Activated T-cell treated with anti-CD3 and anti-CD28 coated beads for 24 hours (primary cell): ENCODE results near the gene DDX31.
"Not testable (repeated sequence)": the region's sequence is repeated elsewhere in the genome, so short reads cannot be mapped to it uniquely, and the experiment has no call there.

Experiments used
- DNase-seq: peaks from one replicate; pipeline ENCODE4 v3.0.0-alpha.2; 2020; ENCODE audit warnings: low read depth

The DDX31 gene

DNA sequence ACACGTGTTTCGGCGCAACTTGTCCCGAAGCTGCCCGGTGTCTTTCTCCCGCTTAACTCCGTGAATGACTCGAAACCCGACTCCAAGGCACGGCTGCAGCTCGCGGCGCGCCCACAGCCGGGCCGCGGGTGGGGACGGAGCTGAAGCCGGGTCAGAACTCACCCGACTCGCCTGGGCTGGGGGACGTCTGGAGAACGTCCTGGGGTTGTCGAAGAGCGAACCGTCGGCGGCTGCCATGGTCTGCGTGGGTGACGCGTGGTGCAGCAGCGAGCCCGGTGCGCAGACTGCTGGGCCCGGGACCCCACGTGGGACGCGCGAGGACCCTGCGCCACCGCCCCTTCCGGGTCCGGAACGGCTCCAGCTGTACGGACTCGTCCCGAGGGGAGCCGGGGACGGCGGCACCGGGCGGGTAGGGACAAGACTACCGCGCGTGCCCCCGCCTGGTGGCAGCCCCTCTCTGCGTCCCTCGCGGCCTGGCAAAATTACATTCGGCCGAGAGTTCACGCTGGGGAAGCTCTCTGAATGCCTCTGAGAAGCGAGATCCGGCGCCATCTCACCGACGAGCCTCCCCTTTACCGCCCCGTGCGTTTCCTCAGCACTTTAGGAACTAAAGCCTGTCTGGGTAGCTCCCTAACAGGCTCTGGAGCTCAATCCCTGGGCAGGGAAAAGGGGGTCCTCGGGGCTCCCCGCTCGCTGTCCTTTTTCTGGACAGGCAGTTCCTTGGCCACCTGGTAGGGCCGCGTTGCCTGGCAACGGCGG lies at the start of gene DDX31:
Gene DDX31 (minus strand): TSS at position 286 of the 759 bp plus-strand sequence. CDS start 49 bp downstream, at position 237.
- DNase-seq: peak; percentile 81

DNA sequence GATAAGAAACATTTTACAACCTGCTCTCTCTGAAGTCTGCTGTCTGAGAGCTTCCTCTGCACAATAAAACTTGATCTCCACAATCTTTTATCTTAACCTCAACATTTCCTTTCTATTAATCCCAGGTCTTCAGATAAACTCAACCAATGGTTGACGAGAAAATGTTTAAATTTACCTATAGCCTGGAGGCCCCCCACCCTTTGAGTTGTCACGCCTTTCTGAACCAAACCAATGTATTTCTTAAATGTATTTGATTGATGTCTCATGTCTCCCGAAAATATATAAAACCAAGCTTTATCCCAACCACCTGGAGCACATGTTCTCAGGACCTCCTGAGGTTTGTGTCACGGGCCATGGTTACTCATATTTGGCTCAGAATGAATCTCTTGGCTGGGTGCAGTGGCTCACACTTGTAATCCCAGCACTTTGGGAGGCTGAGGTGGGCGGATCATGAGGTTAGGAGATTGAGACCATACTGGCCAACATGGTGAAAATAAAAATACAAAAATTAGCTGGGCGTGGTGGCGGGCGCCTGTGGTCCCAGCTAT lies 48.7 kb upstream of the DDX31 start:
- not testable (repeated sequence) for DNase-seq

DNA sequence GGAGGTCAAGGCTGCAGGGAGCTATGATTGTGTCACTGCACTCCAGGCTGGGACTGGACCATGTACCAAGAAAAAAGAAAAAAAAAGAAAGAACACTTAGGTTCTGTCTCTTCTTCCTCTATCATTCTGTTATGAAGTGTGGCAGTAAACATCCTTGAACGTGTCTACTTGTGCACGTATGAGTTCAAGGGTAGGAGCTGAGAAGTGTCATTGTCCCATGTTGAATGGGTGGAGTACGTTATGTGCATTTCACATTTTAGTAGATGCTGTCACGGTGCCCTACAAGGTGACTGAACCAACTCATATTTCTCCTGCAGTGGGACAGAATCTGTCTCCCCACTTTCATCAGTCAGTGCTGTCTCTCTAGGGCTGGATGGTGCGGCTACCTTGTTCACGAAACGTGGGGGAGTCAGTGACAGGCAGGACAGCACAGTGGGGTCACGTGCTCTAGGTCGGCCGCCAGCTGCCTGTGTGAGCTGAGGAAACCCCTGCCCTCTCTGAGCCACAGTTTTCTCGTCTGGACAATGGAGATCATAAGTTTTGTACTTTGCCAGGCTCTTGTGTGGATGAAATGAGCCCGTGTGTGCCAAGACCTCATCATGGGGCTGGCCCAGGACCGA lies 47.7 kb upstream of the DDX31 start:
- no peak for DNase-seq

DNA sequence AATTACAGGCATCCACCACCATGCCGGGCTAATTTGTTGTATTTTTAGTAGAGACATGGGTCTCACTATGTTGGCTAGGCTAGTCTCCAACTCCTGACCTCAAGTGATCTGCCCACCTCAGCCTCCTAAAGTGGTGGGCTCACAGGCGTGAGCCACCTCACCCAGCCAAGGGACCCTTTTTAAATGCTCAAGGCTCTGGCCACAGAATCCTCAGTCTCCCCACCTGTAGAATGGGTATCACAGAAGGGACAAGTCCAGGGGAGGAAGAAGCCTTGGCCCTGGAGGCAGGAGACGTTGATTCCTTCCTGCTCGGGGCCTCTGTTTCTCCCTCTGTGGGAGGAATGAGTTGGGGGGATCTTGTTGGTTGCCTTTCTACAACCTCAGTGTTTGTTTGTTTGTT lies 46.2 kb upstream of the DDX31 start:
- no peak for DNase-seq

DNA sequence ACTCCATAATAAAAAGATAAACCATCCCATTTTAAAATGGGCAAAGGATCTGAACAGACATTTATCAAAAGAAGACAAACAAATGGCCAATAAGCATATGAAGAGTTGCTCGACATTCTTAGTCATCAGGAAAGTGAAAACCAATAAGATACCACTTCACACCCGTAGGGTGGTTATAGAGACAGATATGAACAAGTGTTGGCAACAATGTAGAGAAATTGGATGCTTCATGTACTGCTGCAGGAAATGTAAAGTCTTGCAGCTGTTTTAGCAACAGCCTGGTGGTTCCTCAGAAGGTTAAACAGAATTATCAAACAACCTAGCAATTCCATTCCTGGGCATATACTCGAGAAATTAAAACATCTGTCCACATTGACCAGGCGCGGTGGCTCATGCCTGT lies 43.0 kb upstream of the DDX31 start:
- DNase-seq: no peak

DNA sequence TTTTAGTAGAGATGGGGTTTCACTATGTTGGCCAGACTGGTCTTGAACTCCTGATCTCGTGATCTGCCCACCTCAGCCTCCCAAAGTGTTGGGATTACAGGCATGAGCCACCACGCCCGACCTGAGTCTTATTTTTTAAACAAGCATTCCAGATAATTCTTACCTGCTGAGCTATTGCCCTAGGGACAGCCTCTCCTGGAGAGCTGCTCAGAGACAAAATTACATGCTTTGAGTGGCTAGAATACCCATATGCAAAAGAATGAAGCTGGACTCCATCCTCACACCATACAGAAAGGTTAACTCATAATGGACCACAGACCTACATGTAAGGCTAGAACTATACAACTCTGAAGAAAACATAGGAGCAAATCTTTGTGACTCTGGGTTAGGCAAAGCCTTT lies 42.1 kb upstream of the DDX31 start:
- DNase-seq: no peak

DNA sequence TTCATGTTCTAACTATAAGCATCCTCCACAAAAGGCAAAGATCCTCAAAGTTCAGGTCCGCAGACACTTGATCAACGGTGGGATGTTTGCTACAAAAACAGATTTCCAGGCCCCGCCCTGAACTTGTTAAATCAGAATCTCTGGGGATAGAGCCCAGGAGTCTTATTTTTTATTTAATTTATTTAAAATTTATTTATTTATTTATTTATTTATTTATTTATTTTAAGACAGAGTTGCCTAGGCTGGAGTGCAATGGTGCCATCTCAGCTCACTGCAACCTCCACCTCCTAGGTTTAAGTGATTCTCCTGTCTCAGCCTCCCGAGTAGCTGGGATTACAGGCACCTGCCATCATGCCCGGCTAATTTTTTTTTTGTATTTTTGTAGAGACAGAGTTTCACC lies 41.4 kb upstream of the DDX31 start:
- DNase-seq: not testable (repeated sequence)

DNA sequence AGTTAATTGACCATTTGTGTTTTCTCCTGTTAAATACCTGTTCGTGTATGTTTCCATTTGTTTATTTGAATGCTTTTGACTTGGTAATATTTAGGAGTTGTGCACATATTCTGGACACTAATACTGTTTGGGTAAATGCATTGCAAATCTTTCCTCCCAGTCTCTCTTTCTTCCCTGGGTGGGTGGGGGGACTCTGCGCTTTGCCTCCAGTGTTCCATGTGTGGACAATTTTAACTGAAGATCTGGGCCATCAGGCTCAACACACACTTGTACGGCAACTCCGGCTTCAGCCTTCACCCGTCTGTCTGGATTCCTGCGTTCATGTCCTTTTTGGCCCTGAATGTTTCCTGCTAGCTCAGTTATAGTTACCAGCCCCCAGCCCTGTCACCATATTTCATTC lies 40.5 kb upstream of the DDX31 start:
- DNase-seq: no peak

DNA sequence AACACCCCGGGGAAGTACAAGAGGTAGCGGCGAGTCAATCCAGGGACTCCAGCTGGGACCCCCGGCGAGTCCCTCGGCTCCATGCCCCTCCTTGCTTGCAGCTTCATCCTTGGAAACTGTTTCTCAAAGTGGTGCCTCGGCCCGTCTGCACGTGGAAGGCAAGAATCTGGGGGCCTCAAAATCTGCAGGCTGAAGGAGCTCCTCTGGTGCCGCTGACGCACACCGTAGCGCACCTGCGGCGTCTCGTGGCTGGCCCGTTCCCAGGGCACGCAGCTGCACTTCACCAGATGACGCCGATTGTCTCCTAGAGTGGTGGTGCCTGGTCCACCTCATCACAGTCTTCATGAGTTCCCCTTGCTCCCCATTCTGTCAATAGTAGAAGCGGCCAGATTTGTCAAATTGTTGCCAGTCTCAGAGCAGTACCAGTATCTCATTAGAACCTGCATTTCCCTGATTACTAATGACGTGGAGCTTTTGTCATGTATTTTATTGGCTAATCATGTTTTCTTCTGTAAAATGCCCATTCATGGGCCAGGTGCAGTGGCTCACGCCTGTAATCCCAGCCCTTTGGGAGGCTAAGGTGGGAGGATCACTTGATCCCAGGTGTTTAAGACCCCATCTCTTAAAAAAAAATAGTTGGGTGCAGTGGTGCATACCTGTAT lies 39.1 kb upstream of the DDX31 start:
- DNase-seq: no peak

DNA sequence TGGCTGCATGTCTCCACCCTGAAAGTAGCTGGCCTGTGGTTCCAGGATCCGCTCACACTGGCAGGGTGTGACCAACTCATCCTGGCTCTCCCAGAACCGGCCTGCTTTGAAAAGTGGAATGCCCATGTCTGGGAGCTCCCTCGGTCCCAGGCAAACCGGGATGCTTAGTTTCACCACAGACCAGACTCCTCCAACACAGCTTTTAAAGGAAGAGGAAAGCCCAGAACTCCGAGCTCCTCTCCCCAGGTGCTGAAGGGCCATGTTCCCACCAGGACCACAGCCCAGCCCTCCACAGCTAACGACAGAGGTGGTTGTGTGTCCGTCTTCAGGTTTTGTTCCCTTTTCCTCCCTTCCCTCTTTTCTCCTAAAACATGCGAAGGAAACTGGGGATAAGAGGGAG lies 38.5 kb upstream of the DDX31 start:
- no peak for DNase-seq

DNA sequence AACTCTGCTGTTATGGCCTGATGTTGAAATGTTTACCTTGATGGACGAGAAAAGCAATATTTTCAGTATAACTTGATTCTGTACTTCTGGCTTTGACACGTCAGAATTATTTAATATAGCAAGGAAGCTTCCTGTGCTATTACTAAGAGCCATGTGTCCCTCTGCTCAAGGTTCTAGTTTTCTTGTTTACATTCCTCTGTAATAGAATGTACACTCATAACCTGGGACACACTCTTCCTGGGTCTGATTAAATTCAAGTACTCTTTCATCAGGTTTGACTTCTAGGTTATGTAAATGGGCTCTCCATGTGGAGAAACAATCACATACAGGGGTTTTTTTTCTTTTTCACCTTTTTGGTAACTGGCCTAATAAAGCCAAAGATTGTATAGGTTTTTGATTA lies 33.6 kb upstream of the DDX31 start:
- DNase-seq: no peak

DNA sequence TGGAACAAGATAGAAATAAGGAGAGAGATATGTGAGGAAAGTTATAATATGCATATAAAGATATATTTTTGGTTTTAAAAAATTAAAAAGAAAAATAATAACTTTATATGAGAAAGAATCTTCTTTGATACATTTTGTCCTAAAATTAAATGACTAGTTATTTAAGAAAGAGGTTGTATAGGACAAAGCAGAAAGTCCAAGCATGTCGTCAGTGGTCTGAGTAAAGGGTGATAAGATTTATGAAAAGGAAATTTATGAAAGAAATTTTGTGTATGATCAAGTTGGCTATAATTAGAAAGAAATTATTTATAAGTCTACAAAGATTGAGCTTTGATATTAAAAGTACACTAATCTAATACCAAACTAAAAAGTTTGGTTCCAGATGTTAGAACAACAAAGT lies 32.5 kb upstream of the DDX31 start:
- DNase-seq: no peak

DNA sequence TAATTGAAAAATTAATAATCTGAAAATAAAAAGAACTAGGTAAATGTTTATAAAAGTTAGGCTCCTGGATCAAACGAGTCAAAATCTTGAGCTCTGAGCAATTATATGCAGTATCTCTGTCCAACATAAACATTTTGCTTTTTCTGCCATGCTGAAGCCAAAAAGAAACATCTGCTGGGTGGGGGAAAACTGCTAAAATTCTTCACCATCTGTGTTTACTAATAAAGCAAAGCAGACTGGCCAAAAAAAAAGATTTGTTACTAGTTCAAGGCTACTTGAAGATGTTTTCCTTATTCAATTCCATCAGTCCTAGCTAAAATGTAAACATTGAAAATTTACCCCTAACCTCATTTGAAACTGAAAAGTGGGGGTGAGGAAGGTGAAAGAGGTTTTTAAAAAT lies 30.2 kb upstream of the DDX31 start:
- DNase-seq: no peak

DNA sequence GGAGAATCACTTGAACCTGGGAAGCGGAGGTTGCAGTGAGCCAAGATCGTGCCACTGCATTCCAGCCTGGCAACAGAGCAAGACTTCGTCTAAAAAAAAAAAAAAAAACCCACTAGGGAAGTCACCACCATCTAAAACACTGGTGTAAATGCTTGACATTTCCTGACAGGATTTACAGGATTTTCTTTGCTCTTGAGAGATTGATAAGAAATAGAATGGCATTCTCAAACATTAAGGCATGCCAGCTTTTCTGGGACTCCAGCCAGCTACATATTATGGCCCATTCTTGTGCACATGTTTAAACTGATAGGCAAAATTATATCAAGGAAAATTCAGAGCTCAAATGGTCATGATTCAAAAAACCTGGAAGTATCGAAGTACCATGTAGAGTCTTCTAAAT lies 29.2 kb upstream of the DDX31 start:
- no peak for DNase-seq

DNA sequence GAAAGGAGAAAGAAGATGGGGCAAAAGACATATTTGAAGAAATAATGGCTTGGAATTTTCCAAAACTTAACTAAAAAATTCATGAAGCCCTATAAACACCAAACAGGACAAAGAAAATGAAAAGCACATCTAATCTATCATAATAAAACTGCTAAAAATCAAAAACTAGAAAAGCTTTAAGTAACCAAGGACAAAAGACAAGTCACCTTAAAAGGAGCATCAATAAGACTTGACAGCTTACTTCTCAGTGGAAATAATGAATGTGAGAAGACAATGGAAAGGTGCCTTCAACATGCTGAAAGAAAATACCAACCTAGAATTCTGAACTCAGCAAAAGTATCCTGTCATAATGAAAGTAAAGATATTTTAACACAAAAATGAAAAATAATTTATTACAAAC lies 27.4 kb upstream of the DDX31 start:
- DNase-seq: no peak

DNA sequence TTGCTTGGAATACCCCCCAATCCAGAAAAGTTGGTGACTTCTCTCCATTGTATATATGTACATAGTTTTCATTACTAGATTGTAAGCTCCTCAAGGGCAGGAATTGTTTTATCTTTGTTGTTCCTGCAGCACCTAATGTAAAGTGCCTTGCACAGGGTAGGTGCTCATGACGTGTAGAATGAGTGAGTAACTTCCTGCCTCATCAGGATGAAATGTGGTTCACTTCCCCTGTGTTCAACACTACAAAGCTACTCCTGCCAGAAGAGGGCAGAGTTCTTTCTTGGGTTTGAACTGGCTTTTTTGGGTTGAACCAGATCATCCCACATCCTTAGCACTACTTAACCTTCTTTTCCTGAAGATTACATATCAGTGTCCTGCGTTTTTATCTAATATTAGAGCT lies 24.4 kb upstream of the DDX31 start:
- DNase-seq: no peak

DNA sequence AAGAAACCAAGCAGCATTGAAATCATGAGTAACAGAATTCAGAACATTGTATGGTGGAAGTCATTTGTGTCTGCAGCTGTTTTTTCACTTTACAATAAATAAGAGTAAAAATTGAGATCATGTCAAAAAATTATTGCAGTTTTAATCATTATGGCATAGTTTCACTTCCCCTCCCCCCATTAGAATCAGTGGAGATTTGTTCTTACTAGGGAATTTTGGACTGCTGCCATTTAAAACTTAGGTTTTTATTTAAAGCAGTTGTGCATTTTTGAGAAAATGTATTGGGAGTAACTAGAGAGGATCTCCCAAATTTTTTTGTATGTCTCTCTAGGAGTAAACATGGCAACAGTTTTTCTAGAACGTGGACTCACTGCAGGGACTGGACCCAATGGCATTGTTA lies 20.9 kb upstream of the DDX31 start:
- DNase-seq: no peak

DNA sequence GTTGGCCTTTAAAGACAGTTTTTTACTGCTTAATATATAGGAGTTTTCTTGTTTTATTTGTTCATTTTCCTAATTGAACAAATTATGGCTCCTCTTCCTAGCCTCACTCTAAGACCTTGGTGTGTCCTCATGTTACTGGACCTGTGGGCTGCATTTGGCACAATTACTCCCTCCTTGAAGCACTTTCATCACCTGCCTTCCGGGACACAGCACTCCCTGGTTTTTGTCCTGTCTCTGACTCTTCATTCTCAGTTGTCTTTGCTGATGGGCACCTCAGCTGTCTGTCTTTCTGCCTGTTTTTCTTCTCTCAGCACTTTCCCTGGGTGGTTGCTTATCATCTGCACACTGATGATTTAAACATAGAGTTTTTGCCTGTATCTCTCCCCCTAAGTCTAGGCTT lies 14.1 kb upstream of the DDX31 start:
- no peak for DNase-seq

DNA sequence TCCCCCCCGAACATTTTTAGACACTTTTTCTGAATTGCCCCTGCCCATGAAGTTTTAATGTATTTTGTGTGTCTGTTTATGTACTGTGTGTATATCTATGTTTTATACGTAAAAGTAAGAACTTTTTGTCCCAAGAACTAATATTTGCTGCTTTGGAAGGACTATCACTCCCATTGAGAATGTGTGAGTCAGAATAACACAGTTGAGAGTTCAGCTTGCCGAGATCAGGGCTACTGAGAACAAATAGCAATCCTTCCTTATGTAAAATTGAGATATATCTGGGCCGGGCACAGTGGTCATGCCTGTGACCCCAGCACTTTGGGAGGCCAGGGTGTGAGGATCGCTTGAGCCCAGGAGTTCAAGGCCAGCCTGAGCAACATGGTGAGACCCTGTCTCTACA lies 11.8 kb upstream of the DDX31 start:
- no peak for DNase-seq

DNA sequence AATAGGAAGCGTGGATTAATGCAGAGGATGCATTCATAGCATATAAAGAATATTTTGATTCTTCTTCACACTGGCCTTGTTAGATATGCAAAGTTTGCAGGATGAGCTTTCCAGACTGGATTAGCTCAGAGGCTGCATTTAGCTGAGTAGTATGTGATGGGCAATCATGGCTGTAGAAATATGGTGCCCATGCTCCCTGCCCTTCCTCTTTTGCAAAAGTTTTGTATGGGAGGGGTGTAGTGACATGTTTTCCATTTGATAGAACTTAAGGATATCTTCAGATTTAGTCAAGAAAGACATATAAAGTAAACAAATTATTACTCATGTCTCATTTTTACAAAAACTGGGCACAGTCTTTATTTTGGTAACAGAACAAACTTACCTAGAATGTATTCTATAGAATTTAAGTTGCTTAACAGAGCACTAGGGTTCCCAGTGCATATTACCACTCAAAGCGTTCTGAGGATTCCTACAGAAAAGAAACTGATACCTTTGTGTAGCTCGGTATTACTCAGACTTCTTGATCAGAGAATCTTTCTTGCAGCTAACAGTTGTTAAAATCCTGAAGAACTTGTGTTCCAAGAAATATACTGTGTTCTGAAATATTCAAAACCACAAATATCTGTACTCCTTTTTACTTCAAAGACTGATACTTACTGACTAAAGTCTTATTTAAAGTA lies 10.3 kb upstream of the DDX31 start:
- DNase-seq: no peak

DNA sequence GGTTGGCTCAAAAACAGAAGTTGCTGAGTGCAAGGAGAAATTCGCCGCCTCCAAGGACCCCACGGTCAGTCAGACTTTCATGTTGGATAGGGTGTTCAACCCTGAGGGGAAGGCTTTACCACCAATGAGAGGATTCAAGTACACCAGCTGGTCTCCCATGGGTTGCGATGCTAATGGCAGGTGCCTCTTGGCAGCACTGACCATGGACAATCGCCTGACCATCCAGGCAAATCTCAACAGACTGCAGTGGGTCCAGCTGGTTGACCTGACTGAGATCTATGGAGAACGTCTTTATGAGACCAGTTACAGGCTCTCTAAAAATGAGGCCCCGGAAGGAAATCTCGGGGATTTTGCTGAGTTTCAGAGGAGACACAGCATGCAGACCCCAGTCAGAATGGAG lies 8.2 kb upstream of the DDX31 start:
- DNase-seq: no peak

DNA sequence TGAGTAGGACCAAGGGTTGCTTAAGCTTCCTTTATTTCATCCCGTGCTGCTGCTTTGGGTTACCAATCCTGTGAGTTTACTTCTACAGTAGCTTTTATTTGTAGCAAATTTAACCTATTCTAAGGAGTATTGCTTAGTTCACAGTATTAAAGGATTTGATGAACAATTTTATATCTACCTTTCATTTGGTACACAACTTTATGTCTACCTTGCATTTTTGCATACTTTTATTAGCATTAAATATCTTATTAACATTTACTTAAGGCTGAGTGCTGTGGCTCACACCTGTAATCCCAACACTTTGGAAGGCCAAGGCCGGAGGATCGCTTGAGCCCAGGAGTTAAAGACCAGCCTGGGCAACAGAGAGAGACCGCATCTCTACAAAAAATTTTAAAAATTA lies 4.7 kb upstream of the DDX31 start:
- DNase-seq: no peak

DNA sequence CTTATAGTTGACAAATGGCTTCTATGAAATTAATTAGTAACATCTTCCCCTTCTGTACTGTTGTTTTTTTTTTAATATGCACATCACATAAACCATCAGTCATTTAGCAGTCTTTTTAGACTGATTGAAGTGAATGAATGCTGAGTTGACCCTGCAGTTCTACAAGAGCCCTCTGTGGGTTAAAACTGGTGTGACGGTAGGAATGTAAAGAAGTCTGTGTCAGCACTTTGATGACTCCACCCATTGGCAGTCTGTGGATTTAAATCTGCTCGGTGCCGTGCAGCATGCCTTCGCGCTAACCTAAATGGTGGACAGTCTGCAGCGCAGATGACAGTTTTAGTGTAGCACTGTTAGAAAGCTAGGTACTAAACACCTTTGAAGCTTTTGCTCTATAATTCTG lies 3.6 kb upstream of the DDX31 start:
- no peak for DNase-seq
